HEK293 (cell line): Measurements from ENCODE around the gene LYSMD2.
A peak's percentile ranks its signal among the peaks of the same experiment; 100 is the strongest.

ENCODE experiments used
- BCL11A ChIP-seq: fragments of 450-650 bp; formaldehyde crosslinking; IDR thresholded peaks from 2 replicates; pipeline ENCODE4 v1.5.1; 2016; ENCODE audit warnings: low read depth, missing biosample characterization, missing genetic modification characterization
- FEZF1 ChIP-seq: fragments of 450-650 bp; formaldehyde crosslinking; IDR thresholded peaks from 2 replicates; pipeline ENCODE4 v1.5.1; 2016; ENCODE audit warnings: missing biosample characterization, missing genetic modification characterization
- GFI1B ChIP-seq: fragments of 450-650 bp; formaldehyde crosslinking; IDR thresholded peaks from 2 replicates; pipeline ENCODE4 v1.5.1; 2016; ENCODE audit warnings: missing biosample characterization, missing genetic modification characterization
- HOXC10 ChIP-seq: sonication (generic); formaldehyde crosslinking; IDR thresholded peaks from 2 replicates; pipeline ENCODE4 v1.8.1; 2023; ENCODE audit warnings: mild to moderate bottlenecking, missing genetic modification reagents
- KLF9 ChIP-seq: fragments of 450-650 bp; formaldehyde crosslinking; IDR thresholded peaks from 2 replicates; pipeline ENCODE4 v1.5.1; 2016; ENCODE audit warnings: missing biosample characterization, missing genetic modification characterization, low read depth
- MZF1 ChIP-seq: fragments of 450-650 bp; formaldehyde crosslinking; IDR thresholded peaks from 2 replicates; pipeline ENCODE4 v1.5.1; 2017; ENCODE audit warnings: missing biosample characterization, missing genetic modification characterization, borderline replicate concordance
- REPIN1 ChIP-seq: fragments of 450-650 bp; formaldehyde crosslinking; IDR thresholded peaks from 2 replicates; pipeline ENCODE4 v1.5.1; 2017; ENCODE audit warnings: missing biosample characterization, missing genetic modification characterization, low read depth
- SALL2 ChIP-seq: fragments of 450-650 bp; formaldehyde crosslinking; IDR thresholded peaks from 2 replicates; pipeline ENCODE4 v1.5.0; 2017; ENCODE audit warnings: missing biosample characterization, mild to moderate bottlenecking, missing genetic modification characterization, borderline replicate concordance
- SCRT2 ChIP-seq: fragments of 450-650 bp; formaldehyde crosslinking; IDR thresholded peaks from 2 replicates; pipeline ENCODE4 v1.5.1; 2016; ENCODE audit warnings: missing biosample characterization, missing genetic modification characterization
- SETDB1 ChIP-seq: IDR thresholded peaks from one replicate; pipeline ENCODE4 v1.6.1; 2017; ENCODE audit warnings: mild to moderate bottlenecking, low read length, moderate library complexity, mixed read lengths; ENCODE audit not compliant: insufficient read length
- WT1 ChIP-seq: fragments of 450-650 bp; formaldehyde crosslinking; IDR thresholded peaks from 2 replicates; pipeline ENCODE4 v1.5.1; 2016; ENCODE audit warnings: missing biosample characterization, missing genetic modification characterization
- ZFP41 ChIP-seq: fragments of 450-650 bp; formaldehyde crosslinking; IDR thresholded peaks from 2 replicates; pipeline ENCODE4 v1.5.1; 2016; ENCODE audit warnings: missing biosample characterization, missing genetic modification characterization, borderline replicate concordance
- ZNF155 ChIP-seq: fragments of 450-650 bp; formaldehyde crosslinking; IDR thresholded peaks from 2 replicates; pipeline ENCODE4 v1.5.1; 2016; ENCODE audit warnings: missing biosample characterization, missing genetic modification characterization
- ZNF184 ChIP-seq: fragments of 450-650 bp; IDR thresholded peaks from 2 replicates; pipeline ENCODE4 v1.5.1; 2018; ENCODE audit warnings: missing biosample characterization, mild to moderate bottlenecking, missing genetic modification characterization
- ZNF202 ChIP-seq: fragments of 450-650 bp; formaldehyde crosslinking; IDR thresholded peaks from 2 replicates; pipeline ENCODE4 v1.5.1; 2016; ENCODE audit warnings: missing biosample characterization, missing genetic modification characterization, borderline replicate concordance
- ZNF239 ChIP-seq: fragments of 450-650 bp; formaldehyde crosslinking; IDR thresholded peaks from 2 replicates; pipeline ENCODE4 v1.5.1; 2016; ENCODE audit warnings: missing biosample characterization, missing genetic modification characterization
- ZNF248 ChIP-seq: fragments of 450-650 bp; formaldehyde crosslinking; IDR thresholded peaks from 2 replicates; pipeline ENCODE4 v1.5.1; 2017; ENCODE audit warnings: missing biosample characterization, missing genetic modification characterization
- ZNF274 ChIP-seq, 2 experiments: fragments of 200-500 bp in 1 of 2; fragments of 450-650 bp in 1 of 2; sonication (Bioruptor generic) in 1 of 2; formaldehyde crosslinking in 1 of 2; IDR thresholded peaks; 2 replicates each; pipeline versions ENCODE4 v1.5.1 to v1.6.1; 2014 to 2016; ENCODE audit warnings: borderline replicate concordance in 1 of 2, inconsistent platforms in 1 of 2, low read length in 1 of 2, missing biosample characterization in 1 of 2, missing genetic modification characterization in 1 of 2
- ZNF350 ChIP-seq: fragments of 450-650 bp; formaldehyde crosslinking; IDR thresholded peaks from 2 replicates; pipeline ENCODE4 v1.5.0; 2017; ENCODE audit warnings: missing biosample characterization, mild to moderate bottlenecking, missing genetic modification characterization
- ZNF416 ChIP-seq: fragments of 450-650 bp; formaldehyde crosslinking; IDR thresholded peaks from 2 replicates; pipeline ENCODE4 v1.5.1; 2016; ENCODE audit warnings: missing biosample characterization, missing genetic modification characterization
- ZNF433 ChIP-seq: fragments of 450-650 bp; formaldehyde crosslinking; IDR thresholded peaks from 2 replicates; pipeline ENCODE4 v1.5.1; 2016; ENCODE audit warnings: missing biosample characterization, missing genetic modification characterization, low read depth
- ZNF521 ChIP-seq: fragments of 450-650 bp; formaldehyde crosslinking; IDR thresholded peaks from 2 replicates; pipeline ENCODE4 v1.5.1; 2017; ENCODE audit warnings: missing biosample characterization, mild to moderate bottlenecking, missing genetic modification characterization
- ZNF596 ChIP-seq: fragments of 450-650 bp; IDR thresholded peaks from 2 replicates; pipeline ENCODE4 v1.5.0; 2018; ENCODE audit warnings: missing biosample characterization, mild to moderate bottlenecking, missing genetic modification characterization, moderate library complexity
- ZNF670 ChIP-seq: fragments of 450-650 bp; formaldehyde crosslinking; IDR thresholded peaks from 2 replicates; pipeline ENCODE4 v1.5.1; 2016; ENCODE audit warnings: missing biosample characterization, missing genetic modification characterization, low read depth
- ZNF777 ChIP-seq: fragments of 450-650 bp; formaldehyde crosslinking; IDR thresholded peaks from 2 replicates; pipeline ENCODE4 v1.5.1; 2017; ENCODE audit warnings: missing biosample characterization, missing genetic modification characterization, borderline replicate concordance
- ZNF837 ChIP-seq: fragments of 450-650 bp; formaldehyde crosslinking; IDR thresholded peaks from 2 replicates; pipeline ENCODE4 v1.5.1; 2016; ENCODE audit warnings: missing biosample characterization, missing genetic modification characterization
- ZNF843 ChIP-seq: fragments of 450-650 bp; formaldehyde crosslinking; IDR thresholded peaks from 2 replicates; pipeline ENCODE4 v1.5.1; 2016; ENCODE audit warnings: missing biosample characterization, missing genetic modification characterization
- ZSCAN30 ChIP-seq: fragments of 450-650 bp; IDR thresholded peaks from 2 replicates; pipeline ENCODE4 v1.5.1; 2018; ENCODE audit warnings: missing biosample characterization, mild to moderate bottlenecking, missing genetic modification characterization, moderate library complexity
- TF ChIP-seq, protein P1 (sequence below): fragments of 450-650 bp; formaldehyde crosslinking; IDR thresholded peaks from 2 replicates; pipeline ENCODE4 v1.5.1; 2016; ENCODE audit warnings: missing biosample characterization, missing genetic modification characterization
- TF ChIP-seq, protein P2 (sequence below): fragments of 450-650 bp; formaldehyde crosslinking; IDR thresholded peaks from 2 replicates; pipeline ENCODE4 v1.5.1; 2016; ENCODE audit warnings: missing biosample characterization, missing genetic modification characterization
- TF ChIP-seq, protein P3 (sequence below): fragments of 450-650 bp; formaldehyde crosslinking; optimal IDR thresholded peaks from 2 replicates; pipeline ENCODE3; 2016; ENCODE audit warnings: missing biosample characterization, mild to moderate bottlenecking, missing genetic modification characterization
- TF ChIP-seq, protein P4 (sequence below): fragments of 450-650 bp; formaldehyde crosslinking; IDR thresholded peaks from 2 replicates; pipeline ENCODE4 v1.5.1; 2016; ENCODE audit warnings: missing biosample characterization, missing genetic modification characterization
- TF ChIP-seq, protein P5 (sequence below): fragments of 450-650 bp; formaldehyde crosslinking; IDR thresholded peaks from 2 replicates; pipeline ENCODE4; 2016; ENCODE audit warnings: missing biosample characterization, missing genetic modification characterization

Gene LYSMD2

DNA sequence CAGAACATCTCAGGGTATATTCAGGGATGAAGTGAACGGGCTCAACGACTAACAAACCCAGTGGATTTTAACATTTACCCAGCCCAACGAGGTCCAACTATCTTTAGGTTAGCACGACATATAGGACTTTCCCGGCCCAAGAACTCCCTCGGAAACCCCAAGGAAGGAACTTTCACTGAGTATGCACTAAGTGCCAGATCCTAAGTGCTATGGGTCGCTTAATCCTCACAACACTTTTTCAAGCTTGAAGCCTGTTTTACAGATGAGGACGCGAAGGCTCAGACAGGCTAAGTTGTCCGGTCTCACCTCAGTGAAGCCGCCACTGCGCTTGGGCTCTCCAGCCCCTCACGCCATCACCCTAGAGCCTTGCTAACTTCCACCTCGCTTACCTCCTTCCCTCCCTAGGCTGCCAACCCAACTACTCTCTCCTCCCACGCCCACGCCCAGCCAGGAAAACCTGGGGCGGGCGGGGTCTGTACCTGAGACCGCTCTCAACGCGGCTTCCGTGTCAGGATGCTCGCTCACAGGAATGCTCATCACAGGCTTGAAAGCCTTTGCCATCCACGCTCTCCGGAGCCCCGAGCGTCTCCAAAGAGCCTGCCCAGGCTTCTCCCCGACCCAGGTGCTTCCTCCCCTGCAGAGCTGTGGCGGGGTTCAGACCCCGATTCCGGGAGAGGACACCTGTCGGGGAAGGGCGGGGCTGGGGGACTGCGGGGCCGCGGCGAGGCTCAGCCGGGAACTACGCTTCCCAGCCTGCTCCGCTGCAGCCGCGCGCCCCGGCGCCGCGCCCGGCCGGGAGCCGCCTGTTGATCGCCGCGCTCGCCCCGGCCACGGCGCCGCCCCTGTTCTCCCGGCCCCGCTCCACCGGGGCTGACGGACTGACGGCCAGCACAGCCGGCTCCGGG, 13.6 kb upstream of the LYSMD2 start, which contains the start of gene TMOD2 (continued):
- TF ChIP-seq WT1 (tag by site-specific recombination) (no peak), ZNF239 (no peak), ZNF843 (tag by site-specific recombination) (no peak), SALL2 (tag by site-specific recombination) (no peak), ZNF433 (tag by site-specific recombination) (no peak), MZF1 (tag by site-specific recombination) (no peak), ZNF837 (tag by site-specific recombination) (no peak), KLF9 (tag by site-specific recombination) (no peak), GFI1B (tag by site-specific recombination) (no peak), HOXC10 (no peak), ZNF155 (tag by site-specific recombination) (no peak), ZNF350 (tag by site-specific recombination) (no peak), ZFP41 (no peak), ZNF521 (tag by site-specific recombination) (no peak), BCL11A (tag by site-specific recombination) (no peak), ZNF248 (no peak), ZSCAN30 (tag by site-specific recombination) (no peak), SCRT2 (peak; percentile 83), ZNF416 (tag by site-specific recombination) (no peak), ZNF184 (tag by site-specific recombination) (no peak), ZNF777 (tag by site-specific recombination) (no peak), ZNF670 (no peak), ZNF202 (tag by site-specific recombination) (no peak), ZNF596 (no peak), REPIN1 (tag by site-specific recombination) (no peak), SETDB1 (no peak), ZNF274 (IDR thresholded peaks at IDR 0.05; ENCODE audit: low read length) (no peak), ZNF274 (tag by site-specific recombination; IDR thresholded peaks at IDR 0.05; ENCODE audit: borderline replicate concordance) (no peak), FEZF1 (tag by site-specific recombination) (no peak)
- TF ChIP-seq, protein P1, sequence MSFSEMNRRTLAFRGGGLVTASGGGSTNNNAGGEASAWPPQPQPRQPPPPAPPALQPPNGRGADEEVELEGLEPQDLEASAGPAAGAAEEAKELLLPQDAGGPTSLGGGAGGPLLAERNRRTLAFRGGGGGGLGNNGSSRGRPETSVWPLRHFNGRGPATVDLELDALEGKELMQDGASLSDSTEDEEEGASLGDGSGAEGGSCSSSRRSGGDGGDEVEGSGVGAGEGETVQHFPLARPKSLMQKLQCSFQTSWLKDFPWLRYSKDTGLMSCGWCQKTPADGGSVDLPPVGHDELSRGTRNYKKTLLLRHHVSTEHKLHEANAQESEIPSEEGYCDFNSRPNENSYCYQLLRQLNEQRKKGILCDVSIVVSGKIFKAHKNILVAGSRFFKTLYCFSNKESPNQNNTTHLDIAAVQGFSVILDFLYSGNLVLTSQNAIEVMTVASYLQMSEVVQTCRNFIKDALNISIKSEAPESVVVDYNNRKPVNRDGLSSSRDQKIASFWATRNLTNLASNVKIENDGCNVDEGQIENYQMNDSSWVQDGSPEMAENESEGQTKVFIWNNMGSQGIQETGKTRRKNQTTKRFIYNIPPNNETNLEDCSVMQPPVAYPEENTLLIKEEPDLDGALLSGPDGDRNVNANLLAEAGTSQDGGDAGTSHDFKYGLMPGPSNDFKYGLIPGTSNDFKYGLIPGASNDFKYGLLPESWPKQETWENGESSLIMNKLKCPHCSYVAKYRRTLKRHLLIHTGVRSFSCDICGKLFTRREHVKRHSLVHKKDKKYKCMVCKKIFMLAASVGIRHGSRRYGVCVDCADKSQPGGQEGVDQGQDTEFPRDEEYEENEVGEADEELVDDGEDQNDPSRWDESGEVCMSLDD (tag by site-specific recombination), result 0 out of 2 replicates have a peak, but pooled peaks have one; percentile 12
- TF ChIP-seq, protein P2, sequence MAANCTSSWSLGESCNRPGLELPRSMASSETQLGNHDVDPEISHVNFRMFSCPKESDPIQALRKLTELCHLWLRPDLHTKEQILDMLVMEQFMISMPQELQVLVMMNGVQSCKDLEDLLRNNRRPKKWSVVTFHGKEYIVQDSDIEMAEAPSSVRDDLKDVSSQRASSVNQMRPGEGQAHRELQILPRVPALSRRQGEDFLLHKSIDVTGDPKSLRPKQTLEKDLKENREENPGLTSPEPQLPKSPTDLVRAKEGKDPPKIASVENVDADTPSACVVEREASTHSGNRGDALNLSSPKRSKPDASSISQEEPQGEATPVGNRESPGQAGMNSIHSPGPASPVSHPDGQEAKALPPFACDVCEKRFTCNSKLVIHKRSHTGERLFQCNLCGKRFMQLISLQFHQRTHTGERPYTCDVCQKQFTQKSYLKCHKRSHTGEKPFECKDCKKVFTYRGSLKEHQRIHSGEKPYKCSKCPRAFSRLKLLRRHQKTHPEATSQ, result no peak
- TF ChIP-seq, protein P3, sequence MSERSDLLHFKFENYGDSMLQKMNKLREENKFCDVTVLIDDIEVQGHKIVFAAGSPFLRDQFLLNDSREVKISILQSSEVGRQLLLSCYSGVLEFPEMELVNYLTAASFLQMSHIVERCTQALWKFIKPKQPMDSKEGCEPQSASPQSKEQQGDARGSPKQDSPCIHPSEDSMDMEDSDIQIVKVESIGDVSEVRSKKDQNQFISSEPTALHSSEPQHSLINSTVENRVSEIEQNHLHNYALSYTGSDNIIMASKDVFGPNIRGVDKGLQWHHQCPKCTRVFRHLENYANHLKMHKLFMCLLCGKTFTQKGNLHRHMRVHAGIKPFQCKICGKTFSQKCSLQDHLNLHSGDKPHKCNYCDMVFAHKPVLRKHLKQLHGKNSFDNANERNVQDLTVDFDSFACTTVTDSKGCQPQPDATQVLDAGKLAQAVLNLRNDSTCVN, result peak; percentile 60
- TF ChIP-seq, protein P4, sequence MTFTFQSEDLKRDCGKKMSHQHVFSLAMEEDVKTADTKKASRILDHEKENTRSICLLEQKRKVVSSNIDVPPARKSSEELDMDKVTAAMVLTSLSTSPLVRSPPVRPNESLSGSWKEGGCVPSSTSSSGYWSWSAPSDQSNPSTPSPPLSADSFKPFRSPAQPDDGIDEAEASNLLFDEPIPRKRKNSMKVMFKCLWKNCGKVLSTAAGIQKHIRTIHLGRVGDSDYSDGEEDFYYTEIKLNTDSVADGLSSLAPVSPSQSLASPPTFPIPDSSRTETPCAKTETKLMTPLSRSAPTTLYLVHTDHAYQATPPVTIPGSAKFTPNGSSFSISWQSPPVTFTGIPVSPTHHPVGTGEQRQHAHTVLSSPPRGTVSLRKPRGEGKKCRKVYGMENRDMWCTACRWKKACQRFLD, result no peak
- TF ChIP-seq, protein P5, sequence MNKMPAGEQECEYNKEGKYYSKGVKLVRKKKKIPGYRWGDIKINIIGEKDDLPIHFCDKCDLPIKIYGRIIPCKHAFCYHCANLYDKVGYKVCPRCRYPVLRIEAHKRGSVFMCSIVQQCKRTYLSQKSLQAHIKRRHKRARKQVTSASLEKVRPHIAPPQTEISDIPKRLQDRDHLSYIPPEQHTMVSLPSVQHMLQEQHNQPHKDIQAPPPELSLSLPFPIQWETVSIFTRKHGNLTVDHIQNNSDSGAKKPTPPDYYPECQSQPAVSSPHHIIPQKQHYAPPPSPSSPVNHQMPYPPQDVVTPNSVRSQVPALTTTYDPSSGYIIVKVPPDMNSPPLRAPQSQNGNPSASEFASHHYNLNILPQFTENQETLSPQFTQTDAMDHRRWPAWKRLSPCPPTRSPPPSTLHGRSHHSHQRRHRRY (tag by site-specific recombination), result no peak
